ENCODE results near the gene BABAM2.

DNA sequence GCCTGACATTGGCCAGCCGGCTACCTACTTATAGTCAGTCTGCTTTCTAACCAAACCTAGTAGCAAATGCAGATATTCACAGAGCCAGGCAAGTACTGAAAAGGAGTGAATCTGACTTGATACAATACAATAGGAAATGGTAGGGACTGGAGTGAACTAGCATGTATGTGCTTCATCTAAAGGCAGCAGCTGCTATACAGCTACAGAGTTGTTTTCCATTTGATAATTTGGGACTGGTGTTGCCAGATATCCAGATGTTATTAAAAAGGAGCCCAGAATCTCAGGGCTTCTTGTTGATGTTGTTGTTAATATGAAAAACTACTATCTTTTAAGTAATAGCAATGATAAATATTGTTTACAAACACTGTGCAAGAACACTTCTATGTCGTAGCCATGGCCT is 159.4 kb downstream of the BABAM2 start:
- TF ChIP-seq, protein P1, sequence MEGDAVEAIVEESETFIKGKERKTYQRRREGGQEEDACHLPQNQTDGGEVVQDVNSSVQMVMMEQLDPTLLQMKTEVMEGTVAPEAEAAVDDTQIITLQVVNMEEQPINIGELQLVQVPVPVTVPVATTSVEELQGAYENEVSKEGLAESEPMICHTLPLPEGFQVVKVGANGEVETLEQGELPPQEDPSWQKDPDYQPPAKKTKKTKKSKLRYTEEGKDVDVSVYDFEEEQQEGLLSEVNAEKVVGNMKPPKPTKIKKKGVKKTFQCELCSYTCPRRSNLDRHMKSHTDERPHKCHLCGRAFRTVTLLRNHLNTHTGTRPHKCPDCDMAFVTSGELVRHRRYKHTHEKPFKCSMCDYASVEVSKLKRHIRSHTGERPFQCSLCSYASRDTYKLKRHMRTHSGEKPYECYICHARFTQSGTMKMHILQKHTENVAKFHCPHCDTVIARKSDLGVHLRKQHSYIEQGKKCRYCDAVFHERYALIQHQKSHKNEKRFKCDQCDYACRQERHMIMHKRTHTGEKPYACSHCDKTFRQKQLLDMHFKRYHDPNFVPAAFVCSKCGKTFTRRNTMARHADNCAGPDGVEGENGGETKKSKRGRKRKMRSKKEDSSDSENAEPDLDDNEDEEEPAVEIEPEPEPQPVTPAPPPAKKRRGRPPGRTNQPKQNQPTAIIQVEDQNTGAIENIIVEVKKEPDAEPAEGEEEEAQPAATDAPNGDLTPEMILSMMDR (conservative IDR thresholded peaks at IDR 0.05), result no peak
- TF ChIP-seq EZH2 (IDR thresholded peaks at IDR 0.05; ENCODE audit: low read depth), result no peak
